NCI-H82 treated with DMSO at 0.1 percent for 48 hours (cell line): ENCODE data around the gene CLSTN2.

Experiments
- DNase-seq: peaks from one replicate; lab custom pipeline; 2025; ENCODE audit not compliant: unreplicated experiment; lab: John Stamatoyannopoulos, UW

Gene CLSTN2

GRCh38 chr3:140370686-140371085 lies 435.7 kb downstream of the CLSTN2 start:
- DNase-seq: no peak

DNA sequence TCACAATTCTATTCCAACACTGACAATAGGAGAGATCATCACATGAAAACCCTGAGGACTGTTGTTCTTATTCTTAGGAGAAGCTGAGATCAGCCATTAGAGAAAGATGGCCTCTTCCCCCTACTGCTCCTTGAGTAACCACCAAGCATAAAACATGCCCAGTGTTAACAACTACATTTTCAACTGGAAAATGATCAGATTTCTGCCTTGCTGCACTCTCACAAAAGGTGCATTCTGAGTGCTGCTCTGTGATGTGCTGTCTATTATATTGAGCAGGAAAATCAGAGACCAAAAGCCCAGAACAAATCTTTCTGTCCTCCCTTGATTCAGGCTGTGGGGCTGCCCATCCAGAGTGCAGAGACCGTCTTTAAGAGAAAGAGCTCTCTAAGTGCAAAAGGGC lies 438.2 kb downstream of the CLSTN2 start:
- no peak for DNase-seq

GRCh38 chr3:140375002-140375401 lies 440.0 kb downstream of the CLSTN2 start:
- DNase-seq: no peak

DNA sequence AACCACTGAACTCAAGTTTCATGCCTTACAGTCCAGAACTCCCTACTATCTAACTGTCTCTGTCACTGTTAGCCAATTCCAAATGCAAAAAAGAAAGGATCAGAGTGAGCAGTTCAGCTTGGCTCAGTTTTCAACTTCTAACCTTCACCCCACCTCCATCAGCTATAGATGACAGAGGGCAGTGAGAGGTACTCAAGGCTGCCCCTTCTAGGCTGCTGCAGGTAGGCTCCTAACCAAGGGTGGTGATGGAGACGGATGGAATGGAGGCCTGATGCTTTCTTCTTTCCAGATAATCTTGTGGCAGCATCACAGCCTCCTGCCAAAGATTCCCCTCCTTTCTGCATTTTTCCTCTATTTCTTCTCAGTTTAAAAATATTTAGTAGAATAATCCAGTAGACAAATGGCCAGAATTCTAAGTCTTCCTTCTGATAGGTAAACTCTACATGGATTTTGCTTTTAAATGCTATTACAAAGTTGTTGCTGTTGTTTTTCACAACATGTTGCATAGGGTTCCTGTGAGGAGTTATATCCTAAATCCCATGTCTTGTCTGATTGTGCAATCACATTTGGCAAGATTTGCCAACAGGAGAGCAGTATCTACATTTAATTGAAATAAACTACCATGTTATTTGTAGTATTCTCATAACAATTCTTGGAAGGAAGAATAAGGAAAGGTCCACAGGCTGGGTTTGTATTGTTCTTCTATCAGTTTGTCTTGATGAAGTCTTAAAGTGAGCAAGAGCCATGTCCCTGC lies 441.3 kb downstream of the CLSTN2 start:
- no peak for DNase-seq

GRCh38 chr3:140377644-140378043 lies 442.7 kb downstream of the CLSTN2 start:
- no peak for DNase-seq

DNA sequence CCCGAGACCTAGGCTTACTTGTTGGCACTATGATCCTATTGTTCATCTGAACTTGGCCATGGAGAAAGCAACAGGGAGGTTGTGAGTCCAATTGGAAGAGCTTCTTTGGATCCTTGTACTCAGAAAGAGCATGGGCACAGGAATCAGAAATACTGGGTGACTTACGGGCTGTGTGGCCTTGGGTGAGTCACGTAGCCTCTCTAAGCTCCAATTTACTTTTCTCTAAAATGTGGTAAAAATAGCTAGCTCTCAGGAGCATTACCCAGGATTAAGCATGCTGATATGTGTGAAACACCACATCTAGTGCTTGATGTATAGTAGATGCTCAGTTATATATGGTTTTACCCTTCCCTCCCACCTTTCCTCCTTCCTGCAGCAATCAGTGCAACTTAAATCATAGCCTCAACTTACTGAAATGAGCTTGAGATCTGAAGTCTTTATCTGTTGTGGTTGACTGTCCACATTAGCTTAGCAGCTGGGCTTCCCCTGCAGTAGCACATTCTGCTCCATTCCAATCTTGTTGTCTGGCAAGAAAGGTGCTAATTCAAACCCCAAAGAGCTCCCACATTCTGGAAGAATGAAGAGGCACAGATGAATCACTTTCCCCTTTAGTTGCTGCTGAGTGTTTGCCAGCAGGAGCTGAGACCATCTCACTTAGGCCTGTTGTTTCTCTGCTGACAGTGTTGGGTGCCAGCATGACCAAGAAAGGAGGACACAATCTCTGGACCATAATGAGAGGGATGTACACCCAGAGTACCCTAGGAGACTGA lies 443.8 kb downstream of the CLSTN2 start:
- DNase-seq: no peak

DNA sequence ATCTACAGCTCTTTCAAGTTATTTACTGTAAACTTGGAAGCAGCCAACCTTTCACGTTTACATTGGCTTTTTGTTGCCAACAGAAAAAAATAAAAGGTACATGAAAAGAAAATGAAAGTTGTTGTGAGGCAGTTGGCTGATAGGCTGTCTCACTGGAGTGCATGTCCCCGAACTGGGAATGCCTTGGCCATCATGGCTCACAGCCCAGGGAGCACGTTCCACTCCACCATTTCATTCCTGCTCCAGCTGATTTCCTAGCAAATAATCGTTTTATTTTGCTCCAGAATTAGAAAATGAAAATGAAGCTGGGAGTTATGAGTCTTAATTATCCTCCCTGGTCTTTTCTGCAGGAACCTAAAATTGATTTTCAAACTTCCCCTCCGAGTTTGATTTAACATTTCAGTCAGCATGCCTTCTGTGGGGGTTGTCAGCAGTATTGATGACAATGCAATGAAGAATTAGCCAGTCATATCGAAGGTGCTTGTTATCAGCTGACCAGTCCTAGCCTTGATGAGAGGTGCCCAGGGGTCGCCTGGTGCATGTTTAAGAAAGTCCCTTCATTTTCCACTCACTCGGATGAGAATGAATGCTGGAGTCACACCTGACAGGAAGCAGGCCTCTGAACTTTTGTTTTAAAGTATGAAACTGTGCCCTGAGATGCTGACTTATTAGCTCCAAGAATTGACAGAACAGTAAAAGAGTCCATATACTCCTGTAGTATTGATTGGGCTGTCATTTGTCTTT lies 449.2 kb downstream of the CLSTN2 start:
- DNase-seq: no peak

- no peak for DNase-seq
Observed at GRCh38 chr3:140384876-140385275, 449.9 kb downstream of the CLSTN2 start.

- peak; percentile 18 for DNase-seq
Observed at GRCh38 chr3:140386357-140387100, 451.5 kb downstream of the CLSTN2 start.

GRCh38 chr3:140387244-140387643 lies 452.3 kb downstream of the CLSTN2 start:
- DNase-seq: no peak

DNA sequence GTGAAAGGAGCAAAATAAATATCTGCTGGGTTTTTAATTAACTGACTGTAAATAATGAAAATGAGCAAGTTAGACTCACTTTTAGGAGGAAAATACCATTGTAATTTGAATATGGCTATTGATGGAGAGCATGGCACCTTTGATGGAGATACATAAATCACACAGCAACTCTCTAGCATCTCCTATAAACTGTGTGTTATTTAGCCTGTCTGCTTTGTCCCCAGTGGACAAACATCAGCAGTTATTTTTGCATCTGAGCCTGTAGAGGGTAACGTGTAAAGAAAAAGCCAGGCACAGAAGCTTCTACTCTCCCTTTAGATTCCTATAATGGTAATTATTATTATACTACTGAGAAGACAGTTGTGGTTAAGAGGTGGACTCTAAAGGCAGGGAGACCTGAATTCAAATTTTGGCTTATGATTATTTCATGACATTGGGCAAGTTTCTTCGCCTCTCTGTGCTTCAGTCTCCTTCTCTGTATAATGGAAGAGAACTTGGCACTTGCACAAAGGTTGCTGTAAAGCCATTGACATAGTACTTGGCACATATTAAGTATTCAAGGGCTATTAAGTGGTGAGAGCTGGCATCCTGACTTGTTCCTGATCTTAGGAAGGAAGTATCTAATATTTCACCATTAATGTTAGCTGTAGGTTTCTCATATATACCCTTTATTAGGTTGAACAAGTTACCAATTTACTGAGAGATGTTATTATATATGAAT lies 453.4 kb downstream of the CLSTN2 start:
- DNase-seq: peak; percentile 46

GRCh38 chr3:140391061-140391460 lies 456.1 kb downstream of the CLSTN2 start:
- DNase-seq: peak; percentile 53

DNA sequence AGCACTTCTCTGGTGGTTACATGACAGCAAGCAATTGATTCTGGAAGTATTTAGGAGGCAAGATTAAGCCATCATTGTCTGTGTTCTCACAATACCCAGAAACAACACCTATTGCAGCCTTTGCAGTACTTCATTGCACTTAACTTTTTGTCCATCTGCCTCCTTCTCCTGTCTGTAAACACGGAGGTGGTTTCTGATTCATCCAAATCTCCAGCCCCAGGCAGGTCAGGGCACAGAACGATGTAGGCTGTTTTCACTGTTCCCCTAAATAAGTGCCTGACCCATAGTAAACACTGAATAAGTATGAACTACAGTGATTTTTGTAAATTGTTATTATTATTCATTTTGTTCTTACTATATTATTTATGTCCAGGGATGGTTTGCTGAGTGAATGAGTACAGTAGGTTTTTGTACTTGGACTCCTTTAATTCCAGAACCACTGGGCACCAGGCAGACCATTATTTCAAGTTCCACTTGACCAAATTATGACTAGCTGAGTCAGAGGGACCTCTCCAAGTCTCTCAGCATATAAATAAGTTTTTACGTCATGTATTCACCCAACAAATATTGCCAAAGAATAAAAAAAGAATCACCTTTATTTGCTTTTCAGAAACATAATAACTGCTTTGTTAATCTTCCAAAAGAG lies 459.6 kb downstream of the CLSTN2 start:
- DNase-seq: no peak

GRCh38 chr3:140395134-140396075 lies 460.4 kb downstream of the CLSTN2 start:
- peak; percentile 33 for DNase-seq

DNA sequence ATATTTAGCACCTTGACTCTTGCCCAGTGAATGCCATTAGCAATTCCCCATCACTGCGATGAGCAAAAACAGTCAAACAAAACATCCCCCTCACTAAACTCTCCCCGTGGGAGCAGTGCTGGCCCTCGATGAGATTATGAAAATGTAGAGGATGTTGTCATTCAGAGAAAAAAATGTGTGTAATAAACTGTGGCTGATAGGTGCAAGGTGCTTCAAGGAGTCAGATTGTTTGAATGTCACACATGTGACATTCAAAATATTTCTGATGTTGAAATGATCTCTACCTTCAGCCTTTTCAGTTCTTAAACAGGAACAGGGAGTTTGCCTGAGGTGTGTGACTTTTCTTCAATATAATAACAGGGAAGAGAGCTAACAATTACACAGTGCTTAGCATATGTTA lies 461.1 kb downstream of the CLSTN2 start:
- no peak for DNase-seq

DNA sequence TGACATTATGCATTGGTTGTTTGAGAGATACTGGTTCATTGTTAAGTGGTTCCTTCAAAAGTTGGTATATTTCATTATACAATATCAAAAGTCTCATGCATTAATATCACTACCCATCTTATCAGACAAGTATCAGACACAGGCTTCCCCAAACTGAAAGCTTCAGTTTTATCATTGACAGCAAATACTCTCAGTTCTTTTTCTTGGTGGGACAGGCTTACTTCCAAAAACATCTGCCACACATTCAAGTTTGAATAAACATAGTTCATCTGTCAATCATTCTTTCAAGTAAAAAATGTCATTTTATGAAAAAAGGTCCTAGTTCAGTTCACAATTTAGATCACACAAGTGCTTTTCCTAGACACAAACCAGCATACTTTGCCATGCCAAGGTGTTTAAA lies 462.9 kb downstream of the CLSTN2 start:
- no peak for DNase-seq

GRCh38 chr3:140398387-140398786 lies 463.4 kb downstream of the CLSTN2 start:
- no peak for DNase-seq

- DNase-seq: no peak
Observed at GRCh38 chr3:140399871-140400270, 464.9 kb downstream of the CLSTN2 start.

GRCh38 chr3:140403079-140403478 lies 468.1 kb downstream of the CLSTN2 start:
- DNase-seq: no peak
